HG02981 (cell line): ENCODE results near the gene BAIAP2.

ENCODE experiments used
- ATAC-seq: cut with Tn5 transposase; IDR thresholded peaks from one replicate; pipeline ENCODE4 v1.9.1; 2021; ENCODE audit warnings: mild to moderate bottlenecking, moderate library complexity; ENCODE audit not compliant: unreplicated experiment

The BAIAP2 gene, protein sequence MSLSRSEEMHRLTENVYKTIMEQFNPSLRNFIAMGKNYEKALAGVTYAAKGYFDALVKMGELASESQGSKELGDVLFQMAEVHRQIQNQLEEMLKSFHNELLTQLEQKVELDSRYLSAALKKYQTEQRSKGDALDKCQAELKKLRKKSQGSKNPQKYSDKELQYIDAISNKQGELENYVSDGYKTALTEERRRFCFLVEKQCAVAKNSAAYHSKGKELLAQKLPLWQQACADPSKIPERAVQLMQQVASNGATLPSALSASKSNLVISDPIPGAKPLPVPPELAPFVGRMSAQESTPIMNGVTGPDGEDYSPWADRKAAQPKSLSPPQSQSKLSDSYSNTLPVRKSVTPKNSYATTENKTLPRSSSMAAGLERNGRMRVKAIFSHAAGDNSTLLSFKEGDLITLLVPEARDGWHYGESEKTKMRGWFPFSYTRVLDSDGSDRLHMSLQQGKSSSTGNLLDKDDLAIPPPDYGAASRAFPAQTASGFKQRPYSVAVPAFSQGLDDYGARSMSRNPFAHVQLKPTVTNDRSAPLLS

DNA sequence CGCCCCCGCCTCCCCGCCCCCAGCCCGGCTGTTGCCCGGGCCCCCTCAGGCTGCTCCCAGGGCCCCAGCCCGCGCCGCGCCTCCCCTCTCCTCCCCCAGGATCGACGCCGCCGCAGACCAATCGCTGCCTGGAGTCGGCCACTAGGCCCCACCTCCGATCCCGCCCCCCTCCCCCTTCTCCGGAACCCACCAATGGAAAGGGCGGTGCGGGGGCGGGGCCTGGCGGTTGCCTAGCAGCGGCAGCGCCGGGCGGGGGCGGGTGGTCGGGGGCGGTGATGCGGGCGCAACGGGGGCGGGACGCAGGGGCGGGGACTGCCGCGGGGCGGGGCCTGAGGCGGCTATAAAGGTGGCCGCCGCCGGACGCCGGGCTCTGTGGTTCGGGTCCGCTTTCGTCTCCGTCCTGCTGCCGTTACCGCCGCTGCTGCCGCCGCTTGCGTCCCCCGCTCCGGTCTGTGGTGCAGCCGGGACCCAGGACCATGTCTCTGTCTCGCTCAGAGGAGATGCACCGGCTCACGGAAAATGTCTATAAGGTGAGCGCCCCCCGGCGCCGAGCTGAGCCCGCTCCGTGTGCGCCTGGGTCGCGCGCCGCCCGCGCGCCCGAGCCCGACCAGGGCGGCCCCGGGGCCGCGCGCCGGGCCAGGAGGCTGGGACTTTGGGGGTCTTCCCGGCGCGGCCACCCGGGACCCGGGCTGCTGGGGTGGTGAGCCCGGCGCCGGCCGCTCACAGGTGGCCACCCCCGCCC, at the start of gene BAIAP2:
Gene BAIAP2, plus strand, starts transcription at position 373 of the 742 bp plus-strand sequence. Its CDS starts 104 bp downstream, at position 477.
- ATAC-seq, result peak; percentile 67

DNA sequence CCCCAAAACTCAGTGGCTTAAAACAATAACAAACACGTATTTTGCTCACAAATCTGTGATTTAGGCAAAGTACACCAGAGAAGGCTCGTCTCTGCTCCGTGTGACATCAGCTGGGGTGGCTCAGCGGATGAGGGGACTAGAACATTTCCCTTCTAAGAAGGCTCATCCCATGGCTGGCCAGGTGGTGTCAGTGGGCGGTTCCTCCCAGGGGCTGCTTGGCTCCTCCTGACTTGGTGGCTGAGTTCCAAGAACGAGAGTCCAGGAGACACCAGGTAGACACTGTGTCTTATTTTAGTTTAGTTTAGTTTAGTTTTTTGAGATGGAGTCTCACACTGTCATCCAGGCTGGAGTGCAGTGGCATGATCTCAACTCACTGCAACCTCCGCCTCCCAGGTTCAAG, 48.9 kb upstream of the BAIAP2 start:
- no peak for ATAC-seq

DNA sequence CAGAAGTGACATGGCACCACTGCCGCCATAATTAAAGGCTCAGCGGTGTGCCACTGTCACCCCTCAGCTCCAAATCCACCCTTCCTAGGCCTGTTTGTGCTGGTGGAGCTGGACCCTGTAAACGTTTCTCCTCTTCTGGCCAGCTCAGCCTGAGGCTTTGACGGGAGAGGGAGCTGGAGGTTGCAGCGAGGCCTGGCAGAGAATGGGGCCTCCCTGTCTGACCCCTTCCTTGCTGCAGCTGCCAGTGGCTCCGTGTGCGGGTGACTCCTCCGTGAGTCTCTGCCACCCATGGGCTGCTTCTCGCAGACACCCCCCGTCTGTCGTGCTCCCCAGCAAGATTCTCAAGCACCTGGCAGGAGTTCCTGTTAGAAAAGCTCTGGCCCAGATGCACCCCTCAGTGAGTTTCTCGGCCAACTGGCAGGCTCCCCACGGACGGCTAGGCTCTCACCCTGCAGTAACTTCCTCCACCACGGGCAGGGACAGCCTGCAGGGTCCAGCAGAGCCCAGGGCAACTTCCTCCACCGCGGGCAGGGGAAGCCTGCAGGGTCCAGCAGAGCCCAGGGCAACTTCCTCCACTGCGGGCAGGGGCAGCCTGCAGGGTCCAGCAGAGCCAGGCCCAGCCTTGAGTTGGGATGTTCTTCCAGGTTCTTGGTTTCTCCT, 48.0 kb upstream of the BAIAP2 start:
- no peak for ATAC-seq

DNA sequence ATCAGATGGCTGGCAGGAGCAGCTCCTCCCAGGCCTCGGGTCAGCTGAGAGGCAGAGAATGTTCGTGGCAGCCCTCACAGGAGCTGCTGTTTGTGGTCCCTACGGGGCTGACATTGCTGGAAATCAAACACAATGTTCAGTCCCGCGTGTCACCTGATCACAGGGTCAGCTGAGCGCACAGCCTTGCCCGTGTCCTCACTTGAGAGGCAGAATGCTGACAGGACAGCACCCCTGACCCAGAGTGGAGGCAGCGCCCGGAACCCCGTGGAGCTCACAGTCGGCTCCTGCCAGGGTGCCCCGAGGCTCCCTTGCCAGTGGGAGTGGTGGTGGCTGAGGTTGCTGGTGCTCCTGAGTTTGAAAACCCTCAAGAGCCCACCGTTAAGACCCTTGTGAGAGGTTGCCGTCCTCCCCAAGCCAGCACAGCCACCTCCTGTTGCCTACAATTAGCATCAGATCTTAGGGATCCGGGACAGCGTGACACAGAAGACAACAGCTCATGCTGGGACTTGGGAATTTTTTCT, 47.0 kb upstream of the BAIAP2 start:
- no peak for ATAC-seq

DNA sequence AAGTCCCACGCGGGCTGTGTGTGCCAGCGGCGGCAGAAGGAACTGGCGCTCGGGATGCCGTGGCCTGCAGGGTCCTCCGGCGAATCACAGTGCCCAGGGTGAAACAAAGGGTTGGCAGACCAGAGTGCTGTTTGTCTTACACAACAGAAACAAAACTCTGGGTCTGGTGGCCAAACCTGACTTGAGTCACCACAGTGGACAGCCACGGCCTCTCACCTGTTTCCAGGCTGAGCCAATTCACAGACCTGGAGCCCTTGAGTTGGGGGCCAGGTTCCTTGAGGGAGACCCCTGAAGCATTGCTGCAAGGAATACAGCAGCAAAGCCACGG, 45.4 kb upstream of the BAIAP2 start:
- ATAC-seq, result no peak

DNA sequence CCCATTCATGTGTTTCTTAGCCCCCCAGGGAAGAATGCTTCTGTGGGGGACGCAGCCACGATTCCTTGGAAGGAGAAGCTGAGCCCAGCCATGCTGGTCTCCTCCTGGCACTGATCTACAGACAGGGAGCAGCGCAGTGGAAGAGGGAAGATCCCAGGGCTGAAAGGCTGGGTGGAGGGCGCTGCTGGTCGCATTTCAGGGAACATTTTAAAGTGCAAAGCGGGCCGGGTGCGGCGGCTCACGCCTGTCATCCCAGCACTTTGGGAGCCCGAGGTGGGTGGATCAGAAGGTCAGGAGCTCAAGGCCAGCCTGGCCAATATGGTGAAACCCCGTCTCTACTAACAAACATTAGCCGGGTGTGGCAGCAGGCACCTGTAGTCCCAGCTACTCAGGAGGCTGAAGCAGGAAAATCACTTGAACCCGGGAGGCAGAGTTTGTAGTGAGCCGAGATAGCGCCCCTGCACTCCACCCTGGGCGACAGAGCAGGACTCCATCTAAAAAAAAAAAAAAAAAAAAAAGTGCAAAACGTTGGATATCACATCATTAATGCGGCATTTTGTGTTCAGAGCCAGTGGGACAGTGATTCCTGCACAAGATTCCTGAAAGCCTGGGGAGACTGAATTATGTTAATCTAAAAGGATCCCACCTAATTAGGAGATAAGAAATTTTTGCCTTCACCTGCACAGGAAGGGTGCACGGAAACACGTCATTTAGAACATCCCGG, 43.9 kb upstream of the BAIAP2 start:
- ATAC-seq, result no peak

DNA sequence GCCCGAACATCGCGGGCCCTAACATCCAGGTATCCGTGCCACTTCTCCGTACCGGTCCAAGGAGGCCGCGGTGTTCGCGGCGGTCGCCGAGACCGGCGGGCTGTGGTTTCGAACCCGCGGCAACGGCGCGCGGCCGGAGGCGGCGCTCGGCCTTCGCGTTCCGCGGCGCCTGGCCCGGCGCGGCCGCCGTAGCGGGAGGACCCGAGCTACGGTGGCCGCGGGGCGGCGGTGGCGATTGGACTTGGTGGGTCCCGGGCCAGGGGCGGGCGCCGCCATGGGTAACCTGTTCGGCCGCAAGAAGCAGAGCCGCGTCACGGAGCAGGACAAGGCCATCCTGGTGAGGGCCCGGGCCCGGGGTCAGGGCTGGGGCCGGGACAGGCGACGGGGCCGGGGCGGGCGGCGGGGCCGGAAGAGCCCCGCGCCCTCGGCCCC, 43.3 kb upstream of the BAIAP2 start, which contains the start of gene CHMP6:
Gene CHMP6, plus strand, starts transcription at position 197 of the 432 bp plus-strand sequence. Its CDS starts 78 bp downstream, at position 275.
- ATAC-seq, result no peak

DNA sequence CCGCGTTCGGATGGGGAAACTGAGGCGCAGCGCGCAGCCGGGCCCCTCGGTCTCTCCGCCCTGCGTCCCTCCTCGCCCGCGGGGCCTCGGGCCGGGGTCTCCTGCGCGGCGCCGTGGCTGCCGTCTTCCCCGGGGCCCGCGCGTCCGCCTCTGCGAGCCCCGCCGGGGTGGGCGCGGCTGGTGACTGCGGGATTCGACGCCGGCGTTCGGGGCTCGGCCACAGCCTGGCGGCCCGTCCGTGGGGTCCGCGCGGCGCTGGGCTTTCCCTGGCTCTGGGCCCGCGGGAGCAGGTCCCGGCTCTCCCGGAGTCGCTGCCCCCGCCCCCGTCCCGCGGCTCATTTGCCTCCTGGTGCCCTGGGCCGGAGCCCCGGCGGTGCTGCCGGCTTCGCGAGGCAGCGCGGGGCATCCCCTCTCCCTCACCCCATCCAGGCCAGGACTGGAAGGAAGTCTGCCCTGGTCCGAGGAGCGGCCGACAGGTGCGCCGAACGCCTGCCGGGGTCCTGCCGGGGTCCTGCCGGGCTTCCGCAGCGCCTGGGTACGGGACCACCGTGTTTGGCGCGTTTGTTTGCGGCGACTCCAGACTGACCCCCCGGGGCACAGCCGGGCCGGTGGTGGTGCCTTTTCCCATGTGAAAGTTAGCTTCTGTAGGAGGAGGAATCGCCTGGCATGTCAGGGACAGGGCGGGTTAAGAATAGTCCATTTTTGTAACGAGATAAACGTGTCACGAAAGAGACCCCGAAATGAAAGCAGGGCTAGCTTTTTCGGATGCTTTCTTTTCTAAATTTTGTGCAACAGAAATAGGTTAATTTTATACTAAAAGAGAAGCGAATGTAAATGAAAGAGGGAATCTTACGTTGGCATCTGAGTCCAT, 42.6 kb upstream of the BAIAP2 start:
- no peak for ATAC-seq

DNA sequence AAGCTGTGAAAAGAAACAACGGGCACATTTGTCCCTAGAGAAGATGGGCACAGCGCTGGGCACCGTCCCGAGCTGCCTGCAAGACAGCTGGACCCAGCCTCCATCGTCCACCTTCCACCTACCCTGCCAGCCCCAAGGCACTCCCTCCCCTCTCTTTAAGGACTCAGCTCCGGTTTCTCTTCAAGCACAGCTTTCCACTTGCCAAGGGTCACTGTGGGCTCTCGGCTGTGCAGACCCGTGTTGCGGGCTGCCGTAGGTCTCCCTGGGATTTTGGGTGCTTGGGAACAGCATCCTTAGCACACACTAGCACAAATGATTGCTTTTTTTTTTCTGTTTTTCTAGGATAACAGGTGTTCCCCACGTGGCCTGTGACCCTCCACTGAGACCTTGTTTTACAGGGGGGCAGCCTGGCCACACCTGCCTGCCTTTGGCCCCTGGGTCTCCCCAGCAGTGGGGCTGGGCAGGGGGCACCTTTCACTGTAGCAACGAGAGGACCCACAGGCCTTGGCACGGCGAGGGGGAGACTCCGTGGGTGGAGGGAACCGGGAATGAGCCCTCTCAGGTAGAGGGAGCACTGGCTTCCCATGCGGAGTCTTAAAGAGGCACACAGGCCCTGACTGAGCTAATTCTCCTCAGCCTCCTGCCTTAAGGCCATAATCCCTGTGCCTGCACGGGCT, 41.9 kb upstream of the BAIAP2 start:
- no peak for ATAC-seq

DNA sequence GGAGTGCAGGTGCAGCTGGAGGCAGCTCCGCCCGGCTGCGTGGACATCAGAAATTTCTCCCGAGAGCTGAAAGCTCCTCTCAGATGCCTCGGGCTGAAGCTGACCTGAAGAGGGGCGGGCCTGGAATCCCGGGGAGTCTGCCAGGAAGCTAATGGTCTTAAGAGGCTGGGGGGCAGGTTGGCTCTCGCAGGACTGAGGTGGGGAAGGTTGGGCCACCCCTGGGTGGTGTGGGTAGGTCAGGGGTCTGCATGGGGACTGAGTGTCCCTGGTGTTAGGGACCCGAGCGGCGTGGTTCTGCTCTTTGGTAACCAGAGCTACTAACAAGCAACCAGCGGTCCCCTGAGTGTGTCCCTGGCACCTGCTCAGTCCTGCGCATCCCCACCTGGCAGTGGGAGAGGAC, 39.8 kb upstream of the BAIAP2 start:
- no peak for ATAC-seq

DNA sequence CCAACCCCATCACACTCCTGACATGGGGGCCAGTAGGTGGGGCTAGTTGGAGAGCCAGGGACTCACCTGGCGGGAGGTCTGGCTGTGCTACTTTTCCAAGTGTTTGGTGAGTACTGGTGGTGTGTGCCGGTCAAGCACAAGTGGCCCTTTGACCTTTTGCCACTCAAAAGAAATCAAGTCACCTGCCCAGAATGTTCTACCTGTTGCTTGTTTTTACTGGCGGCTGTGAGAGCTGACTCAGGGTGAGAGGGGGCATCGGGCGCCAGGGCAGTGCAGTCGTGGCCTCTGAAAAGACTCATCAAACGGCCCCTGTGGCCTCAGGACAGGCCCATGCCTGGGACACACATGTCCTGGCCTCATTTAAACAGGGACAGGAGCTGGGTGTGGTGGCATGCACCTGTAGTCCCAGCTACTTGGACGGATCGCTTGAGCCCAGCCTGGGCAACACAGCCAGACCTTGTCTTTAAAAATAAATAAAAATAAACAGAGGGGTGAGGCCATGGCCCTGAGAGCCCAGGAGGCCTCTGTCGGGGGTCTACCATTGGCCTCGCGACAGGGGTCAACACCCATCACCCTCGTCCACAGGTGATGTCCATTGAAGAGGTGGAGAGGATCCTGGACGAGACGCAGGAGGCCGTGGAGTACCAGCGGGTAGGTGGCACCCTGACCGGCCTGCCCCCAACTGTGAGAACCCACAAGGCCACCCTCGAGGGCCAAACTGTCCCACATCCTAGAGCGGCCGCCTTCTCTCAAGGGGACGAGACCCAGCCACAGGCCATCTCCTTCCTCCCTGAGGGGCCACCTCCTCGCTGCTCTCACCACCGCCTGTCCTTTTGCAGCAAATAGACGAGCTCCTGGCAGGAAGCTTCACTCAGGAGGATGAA, 38.3 kb upstream of the BAIAP2 start:
- no peak for ATAC-seq

DNA sequence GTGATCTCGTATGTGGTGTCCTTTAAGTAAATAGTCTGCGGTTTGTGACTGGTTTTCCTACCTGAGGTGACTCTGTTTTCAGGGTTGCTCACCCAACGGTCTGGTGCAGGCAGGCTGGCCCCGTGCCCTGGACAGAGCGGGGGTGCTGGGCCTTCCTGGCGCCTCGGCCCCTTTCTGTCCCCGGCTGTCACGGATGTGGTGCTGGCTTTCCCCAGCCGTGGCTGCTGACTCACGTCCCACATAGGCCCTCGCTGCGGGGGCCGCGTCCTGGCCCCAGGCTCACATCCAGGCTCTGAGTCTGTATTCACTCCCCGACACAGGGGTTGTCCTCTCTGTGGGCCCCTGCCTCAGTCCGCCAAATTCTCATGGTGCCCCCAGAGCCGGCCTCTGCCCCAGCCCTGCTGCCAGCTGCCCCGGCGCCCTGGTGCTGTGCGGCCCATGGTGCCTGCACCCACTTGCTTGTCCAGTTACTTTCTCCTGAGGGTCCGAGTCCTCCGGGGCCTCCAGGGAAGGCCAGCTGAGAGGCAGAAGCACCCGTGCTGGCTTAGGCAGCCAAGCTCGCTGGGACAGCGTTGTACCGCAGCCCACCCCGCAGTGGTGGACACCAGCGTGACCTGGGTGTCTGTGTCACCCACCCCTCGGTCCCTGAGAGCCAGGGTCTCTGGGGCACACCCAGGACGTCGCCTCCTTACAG, 37.4 kb upstream of the BAIAP2 start:
- no peak for ATAC-seq

DNA sequence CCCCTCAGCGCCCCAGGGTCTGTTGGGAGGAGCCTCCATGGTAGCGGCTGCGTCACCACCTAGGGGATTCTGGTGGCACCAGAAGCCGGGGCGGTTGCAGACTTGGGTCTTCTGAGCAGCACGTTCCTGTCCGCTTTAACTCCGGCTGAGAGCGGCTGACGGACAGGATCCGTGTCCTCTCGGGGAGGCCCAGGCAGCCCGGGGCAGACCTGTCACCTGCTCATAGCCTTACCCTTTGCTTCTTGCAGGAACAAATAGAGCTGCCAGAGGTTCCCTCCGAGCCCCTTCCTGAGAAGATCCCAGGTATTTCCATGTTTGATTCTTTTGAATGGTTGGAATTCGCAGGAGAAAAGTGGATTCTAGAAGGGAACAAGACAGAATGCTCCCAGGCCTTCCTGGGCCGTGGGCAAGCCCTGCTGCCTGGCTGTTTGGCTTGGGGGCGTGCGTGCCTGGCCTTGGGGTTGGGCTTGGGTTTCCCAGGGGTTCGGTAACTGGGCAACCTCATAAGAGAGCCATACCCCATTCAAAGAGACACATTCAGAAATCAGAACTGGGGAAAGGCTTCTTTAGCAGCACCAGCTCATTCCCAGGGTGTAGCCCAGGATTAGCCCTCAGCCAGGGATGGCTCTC, 36.7 kb upstream of the BAIAP2 start:
- no peak for ATAC-seq

DNA sequence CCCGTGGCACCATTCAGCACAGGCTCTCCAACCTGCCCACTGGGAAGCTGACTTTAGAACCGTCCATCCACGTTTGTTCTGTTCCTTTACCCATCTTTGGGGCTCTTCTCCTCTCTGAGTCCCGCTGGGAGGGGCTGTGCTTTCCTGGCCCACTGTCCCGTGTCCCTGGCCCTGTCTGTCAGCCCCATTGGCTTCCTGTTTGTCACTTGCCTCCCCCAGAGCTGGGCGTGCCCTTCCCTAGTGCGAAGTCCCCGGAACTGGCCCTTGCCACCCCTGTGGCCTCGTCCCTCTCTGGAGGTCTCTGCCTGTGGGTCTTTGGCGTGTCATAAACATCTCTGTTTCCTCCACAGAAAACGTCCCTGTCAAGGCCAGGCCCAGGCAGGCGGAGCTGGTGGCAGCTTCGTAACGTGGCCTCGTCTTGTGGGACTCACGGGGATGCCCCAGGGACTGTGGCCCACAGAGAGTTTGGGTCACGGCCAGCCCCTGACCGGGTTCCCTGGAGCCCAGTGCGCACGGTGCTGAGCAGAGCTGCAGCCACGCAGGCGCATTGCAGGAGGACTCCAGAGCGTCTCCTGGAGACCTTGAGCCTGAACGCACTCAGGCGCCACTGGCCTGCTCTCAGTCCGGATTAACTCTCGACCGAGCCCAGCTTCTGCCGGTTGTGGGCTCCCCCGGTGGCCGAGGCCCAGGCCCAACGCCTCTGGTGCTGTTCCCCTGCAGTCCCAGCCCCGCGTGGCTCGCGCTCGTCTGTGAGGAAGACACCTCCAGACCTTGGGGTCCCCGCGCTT, 36.0 kb upstream of the BAIAP2 start:
- no peak for ATAC-seq

DNA sequence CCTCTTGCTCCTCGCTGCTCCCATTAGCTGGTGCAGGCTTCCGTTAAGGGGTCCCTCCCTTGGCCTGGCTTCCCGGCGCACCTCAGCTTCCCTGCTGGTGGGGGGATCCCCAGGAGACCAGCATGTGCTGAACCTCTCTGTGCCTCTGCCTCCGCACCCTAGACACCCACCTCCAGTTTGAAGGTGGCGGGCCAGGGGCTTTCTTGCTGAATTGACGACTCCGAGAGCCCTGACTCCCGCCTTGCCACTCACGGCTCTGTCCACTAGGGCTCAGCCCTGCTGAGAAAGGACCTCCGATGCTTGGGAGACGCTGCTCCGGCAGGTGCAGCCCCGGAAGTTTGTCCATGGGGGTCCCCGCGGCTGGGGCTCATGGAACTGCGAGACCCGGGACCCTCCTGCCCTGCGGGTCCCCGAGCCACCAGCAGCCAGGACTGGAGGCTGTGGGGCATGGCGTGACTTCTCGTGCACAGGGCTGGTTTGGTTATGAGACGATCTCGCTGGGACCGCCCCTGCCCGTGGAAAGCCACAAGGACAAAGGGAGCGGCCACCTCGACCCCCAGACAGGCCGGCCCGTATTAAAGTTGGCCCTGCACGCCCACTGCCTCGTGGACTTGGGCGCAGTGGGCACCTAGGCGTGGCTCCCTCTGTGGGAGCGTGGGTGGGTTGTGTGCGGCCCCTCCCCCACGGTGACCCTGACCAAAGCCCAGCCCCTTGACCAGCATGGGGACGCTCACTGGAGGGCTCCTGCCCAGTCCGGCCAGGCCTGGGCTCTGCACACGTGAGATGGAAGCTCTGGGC, 35.2 kb upstream of the BAIAP2 start:
- ATAC-seq, result no peak

DNA sequence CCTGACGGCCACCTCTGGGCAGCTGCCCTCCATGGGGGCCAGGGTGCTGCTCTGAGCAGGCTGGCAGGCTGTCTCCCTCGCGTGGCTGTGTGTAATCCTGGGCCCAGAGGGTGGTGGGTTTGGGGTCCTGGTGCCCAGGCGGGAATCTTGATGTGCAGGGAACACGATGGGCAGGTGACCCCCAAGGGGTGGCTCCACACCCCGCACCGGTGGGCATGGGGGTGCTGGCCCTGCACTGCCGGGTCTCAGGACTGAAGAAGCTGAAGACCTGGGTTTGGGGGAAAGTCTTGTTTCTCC, 34.7 kb upstream of the BAIAP2 start:
- no peak for ATAC-seq
